Measurements from ENCODE around the gene LRP1B. TPM values are rescaled to one million over a fixed set of nuclear protein-coding genes. Genes with fewer than 3 reads are reported as not detected.

The LRP1B gene
- total and polyA plus RNA-seq, 2 of the 8 experiments (the other 6 are each of a cell fraction or from before 2014, with no cell fraction given): 0.03 TPM; not detected in 1

DNA sequence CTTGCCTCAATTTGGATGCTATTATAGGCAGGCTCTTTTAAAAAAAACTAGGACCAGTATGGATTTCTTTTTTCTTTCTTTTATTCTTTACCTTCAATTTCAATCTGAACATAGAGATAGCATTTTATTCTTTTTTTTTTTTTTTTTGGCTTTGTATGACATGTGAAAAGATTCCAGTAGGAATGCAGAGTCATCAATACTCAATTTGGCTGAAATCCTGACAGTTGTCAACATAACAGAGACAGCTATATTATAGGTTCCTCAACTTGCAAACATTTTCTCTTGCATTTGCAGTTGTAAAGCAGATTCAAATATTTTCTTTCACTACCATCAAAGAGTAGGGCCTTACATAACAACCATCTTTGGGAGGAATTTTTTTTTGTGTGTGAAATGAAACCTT lies 334.4 kb downstream of the LRP1B start:
- no peaks in the 10 kb centered on the region for H3K79me1 ChIP-seq (ENCODE audit: low read depth, low read length)
- H3K27me3 ChIP-seq (replicated peaks in 1 of 4; ENCODE audit: control insufficient read depth in 3 of 4, extremely low read depth in 1 of 4, insufficient read depth in 3 of 4, low read length in 3 of 4): no peaks in the 10 kb centered on the region
- FAIRE-seq (no peak), DNase-seq (ENCODE audit: low read depth in 1 of 2, low spot score in 2 of 2) (no peak)
- no peak overlapping the region for H3K4ac ChIP-seq (replicated peaks; ENCODE audit: insufficient read length, low read depth, low read length)
- H3K18ac ChIP-seq (ENCODE audit: extremely low read depth, low read length): no peak overlapping the region
- ChIA-PET POLR2A (ENCODE audit: partially characterized antibody) (no interaction called here), CTCF (ENCODE audit: partially characterized antibody) (no interaction called here)
- no peak overlapping the region for H3K23ac ChIP-seq (ENCODE audit: insufficient read length)
- H2BK15ac ChIP-seq (ENCODE audit: low read length): no peak overlapping the region
- no peaks in the 10 kb centered on the region for H3K36me3 ChIP-seq (ENCODE audit: control insufficient read depth in 2 of 4, insufficient read depth in 4 of 4, low read length in 3 of 4)
- no peak overlapping the region for H4K5ac ChIP-seq (ENCODE audit: insufficient read length, low read depth, low read length)
- H3K27ac ChIP-seq (ENCODE audit: low read depth, low read length): no peak overlapping the region
- no peak overlapping the region for H3K9ac ChIP-seq (replicated peaks in 1 of 4; ENCODE audit: extremely low read depth in 1 of 4, low read depth in 3 of 4, low read length in 3 of 4)
- H3K56ac ChIP-seq (replicated peaks; ENCODE audit: insufficient read length, low read depth, low read length): no peak overlapping the region
- no peak overlapping the region for H2AK5ac ChIP-seq (ENCODE audit: low read depth, low read length)
- H3K23me2 ChIP-seq (ENCODE audit: low read depth, low read length): no peaks in the 10 kb centered on the region
- H2BK120ac ChIP-seq (replicated peaks; ENCODE audit: low read depth, low read length): no peak overlapping the region
- no peak overlapping the region for H2AFZ ChIP-seq (ENCODE audit: low read length)
- no peak overlapping the region for H4K8ac ChIP-seq (ENCODE audit: extremely low read depth, insufficient read depth, low read length)
- H3K79me2 ChIP-seq (ENCODE audit: control insufficient read depth in 1 of 2, insufficient read depth in 2 of 2, low read length in 2 of 2): no peaks in the 10 kb centered on the region
- H3K4me1 ChIP-seq (replicated peaks in 1 of 4; ENCODE audit: control insufficient read depth in 3 of 4, insufficient read depth in 4 of 4, low read length in 3 of 4): peaks cover 0 to 3% (median 0%) of the 10 kb centered on the region in 4 experiments; a peak in 1 of 7 replicates
- H3K4me2 ChIP-seq (ENCODE audit: insufficient read depth in 1 of 2, low read depth in 2 of 2, low read length in 2 of 2): no peak overlapping the region
- TF ChIP-seq HDAC6 (IDR thresholded peaks at IDR 0.05; ENCODE audit: low read depth, low read length) (no peak), MAFK (IDR thresholded peaks at IDR 0.05; ENCODE audit: low read depth, low read length) (peak; percentile 3; the same call in 1 of the 2 replicates)
- no peak overlapping the region for H3K4me3 ChIP-seq (ENCODE audit: extremely low read depth in 1 of 4, insufficient read depth in 2 of 4, low read depth in 3 of 4, low read length in 4 of 4)
- no peaks in the 10 kb centered on the region for H3K9me3 ChIP-seq (ENCODE audit: insufficient read depth in 2 of 2, low read depth in 1 of 2, low read length in 1 of 2)
- no peaks in the 10 kb centered on the region for H4K20me1 ChIP-seq (replicated peaks in 1 of 2; ENCODE audit: control insufficient read depth in 1 of 2, insufficient read depth in 2 of 2, low read length in 2 of 2)
- no peak overlapping the region for H4K91ac ChIP-seq (replicated peaks; ENCODE audit: insufficient read length, low read length)
- no peak overlapping the region for H2BK12ac ChIP-seq (ENCODE audit: low read depth, low read length)
- no peak overlapping the region for H3K14ac ChIP-seq (ENCODE audit: insufficient read length)
- no peak overlapping the region for H2BK5ac ChIP-seq (ENCODE audit: low read depth, low read length)
- no peak overlapping the region for H2BK20ac ChIP-seq (ENCODE audit: low read length)

All from H1 (cell line).